ENCODE data around the gene C1orf74.

Gene C1orf74

DNA sequence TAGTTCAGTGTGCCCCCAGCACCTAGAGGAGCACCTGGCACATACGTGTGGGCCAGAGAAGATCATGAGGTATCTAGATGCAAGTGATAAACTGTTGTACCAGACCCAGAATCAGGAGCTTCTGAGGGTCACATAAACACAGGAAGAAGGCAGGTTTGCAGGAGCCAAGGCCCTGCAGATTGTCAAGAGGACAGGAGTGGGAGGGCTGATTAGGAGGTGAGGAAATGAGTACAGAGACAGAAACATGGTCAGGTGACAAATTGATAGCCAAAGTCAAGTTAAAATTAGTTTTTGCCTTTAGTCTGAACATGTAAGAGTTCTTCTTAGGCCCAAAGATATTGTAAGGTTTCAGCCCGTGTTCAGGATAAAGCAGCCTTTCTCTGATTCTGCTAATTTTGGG is 42.5 kb downstream of the C1orf74 start:
- DNase-seq = no peak

DNA sequence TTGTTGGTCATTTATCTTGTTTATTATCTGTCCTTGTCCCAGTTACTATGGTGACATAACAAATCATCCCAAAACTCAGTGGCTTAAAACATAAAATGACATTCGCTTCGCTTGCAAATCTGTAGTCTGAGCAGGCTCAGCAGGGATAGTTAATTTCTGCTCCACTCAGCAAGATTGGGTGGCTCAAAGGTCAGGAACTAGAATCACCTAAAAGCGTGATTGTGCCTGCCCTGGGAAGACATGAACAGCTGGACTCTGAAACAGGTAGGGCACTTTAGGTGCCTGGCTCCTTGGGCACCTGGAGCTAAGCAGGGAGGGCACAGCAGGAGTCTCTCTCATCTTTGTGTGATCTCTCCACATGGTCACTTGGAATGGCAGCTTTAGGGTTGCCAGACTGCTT is 43.2 kb downstream of the C1orf74 start:
- no peak for DNase-seq

GRCh38 chr1:209738270-209738669 is 46.1 kb downstream of the C1orf74 start:
- no peak for DNase-seq

GRCh38 chr1:209737118-209737505 is 47.2 kb downstream of the C1orf74 start:
- DNase-seq = no peak

DNA sequence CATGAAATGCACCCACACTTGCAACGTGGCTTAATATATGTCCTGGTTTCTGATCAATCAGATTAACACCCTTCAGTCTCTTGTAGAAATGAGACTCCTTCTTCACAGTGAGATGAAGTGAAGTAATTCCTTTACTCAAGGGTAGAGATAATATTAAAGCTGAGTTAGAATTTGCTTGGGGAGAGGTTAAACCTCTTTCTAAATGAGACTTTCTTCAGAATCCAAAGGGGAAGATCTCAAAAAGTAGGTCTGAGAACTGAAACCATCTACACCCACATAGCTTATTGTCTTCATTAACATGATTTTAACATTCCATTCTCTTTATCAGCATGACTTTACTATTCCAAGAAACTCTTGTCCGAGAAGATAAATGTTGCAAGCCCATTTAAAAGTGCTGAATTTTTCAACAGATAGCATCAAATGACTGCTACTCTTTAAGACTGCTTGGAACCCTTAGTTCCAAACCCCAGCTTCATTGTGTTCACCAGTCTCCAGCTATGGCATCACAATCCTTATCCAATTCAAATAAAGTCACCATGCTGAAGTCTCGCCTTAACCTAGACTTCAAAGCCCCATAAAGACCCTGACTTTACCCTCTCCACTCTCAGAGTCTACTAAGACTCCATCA is 47.8 kb downstream of the C1orf74 start:
- DNase-seq = peak; percentile 41 to 60

DNA sequence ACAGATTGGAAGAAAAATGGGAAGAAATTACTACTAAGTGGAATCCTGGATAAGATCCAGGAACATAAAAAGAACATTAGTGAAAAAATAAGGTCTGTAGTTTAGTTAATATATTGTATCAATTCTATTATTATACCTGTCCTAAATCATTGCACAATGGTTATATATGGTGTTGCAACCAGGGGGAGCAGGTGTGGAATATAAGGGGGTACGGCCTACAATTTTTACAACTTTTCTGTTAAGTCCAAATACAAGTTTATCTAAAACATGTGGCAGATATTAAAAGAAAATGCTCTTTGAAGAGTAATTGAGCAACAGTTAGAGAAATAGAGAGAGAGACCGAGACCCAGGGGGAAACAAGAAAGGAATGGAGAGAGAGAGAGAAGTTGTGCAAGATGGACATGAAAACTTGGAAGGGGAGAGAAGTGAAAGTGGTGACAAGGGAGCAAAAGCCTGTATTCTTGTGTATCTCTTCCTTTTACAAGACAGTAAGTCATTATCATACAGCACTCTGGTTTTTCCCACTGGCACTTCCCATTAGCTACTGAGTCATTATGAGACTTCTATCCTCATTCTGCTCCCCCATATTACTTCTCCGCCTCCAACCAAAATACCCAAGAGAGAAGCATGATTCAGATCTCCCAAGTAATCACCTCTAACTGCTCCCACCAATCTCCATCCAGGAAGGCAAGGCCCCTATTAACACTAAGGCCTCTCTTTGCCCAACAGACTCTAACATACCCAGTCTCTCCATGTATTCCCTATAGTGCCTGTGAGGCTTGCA is 50.8 kb downstream of the C1orf74 start:
- peak; percentile 86 to 88 for DNase-seq

- no peak for DNase-seq
These were observed 51.6 kb downstream of the C1orf74 start for GRCh38 chr1:209732725-209733124.

GRCh38 chr1:209729436-209729835 is 54.9 kb downstream of the C1orf74 start:
- DNase-seq = no peak
